H1 (cell line): ENCODE data around the gene ABHD13. TPM values are rescaled to one million over a fixed set of nuclear protein-coding genes. Genes with fewer than 3 reads are reported as not detected.
"Not testable (repeated sequence)": the region's sequence is repeated elsewhere in the genome, so short reads cannot be mapped to it uniquely, and the experiment has no call there.

Experiments used
- CTCF ChIA-PET: fragments of 300-600 bp; sonication (Branson Sonifier 250); formaldehyde crosslinking; loops from one replicate; lab custom pipeline; 2021; ENCODE audit not compliant: partially characterized antibody; lab: Charles Lee
- POLR2A ChIA-PET: fragments of 300-600 bp; sonication (Branson Sonifier 250); formaldehyde crosslinking; loops from one replicate; lab custom pipeline; 2021; ENCODE audit warnings: inconsistent platforms; ENCODE audit not compliant: partially characterized antibody; lab: Charles Lee
- DNase-seq, 2 experiments: peaks; one replicate each; pipeline versions ENCODE4 v3.0.0 to v3.0.0-alpha.2; 2010 to 2022; ENCODE audit warnings: low spot score in 2 of 2, low read depth in 1 of 2, mixed read lengths in 1 of 2
- FAIRE-seq: peaks from 2 replicates; lab custom pipeline; 2011; peaks lifted over from hg19 to GRCh38; lab: Jason Lieb, UNC
- H2AFZ ChIP-seq: 2 replicates; pipeline ENCODE4 v1.8.1; 2012; ENCODE audit warnings: low read length, inconsistent platforms
- H2AK5ac ChIP-seq: 2 replicates; pipeline ENCODE4 v1.6.1; 2013; ENCODE audit warnings: low read depth, low read length
- H2BK120ac ChIP-seq: replicated peaks from 2 replicates; pipeline ENCODE3; 2013; ENCODE audit warnings: low read depth, low read length, inconsistent platforms
- H2BK12ac ChIP-seq: 2 replicates; pipeline ENCODE4 v1.6.1; 2013; ENCODE audit warnings: low read depth, low read length
- H2BK15ac ChIP-seq: 2 replicates; pipeline ENCODE4 v1.6.1; 2013; ENCODE audit warnings: low read length
- H2BK20ac ChIP-seq: 2 replicates; pipeline ENCODE4 v1.6.1; 2013; ENCODE audit warnings: low read length
- H2BK5ac ChIP-seq: 2 replicates; pipeline ENCODE4 v1.6.1; 2013; ENCODE audit warnings: low read depth, low read length
- H3K14ac ChIP-seq: 2 replicates; pipeline ENCODE4 v1.6.1; 2013; ENCODE audit warnings: inconsistent platforms; ENCODE audit not compliant: insufficient read length
- H3K18ac ChIP-seq: 2 replicates; pipeline ENCODE4 v1.6.1; 2013; ENCODE audit warnings: low read length; ENCODE audit errors: extremely low read depth
- H3K23ac ChIP-seq: 2 replicates; pipeline ENCODE4 v1.6.1; 2013; ENCODE audit warnings: inconsistent platforms; ENCODE audit not compliant: insufficient read length
- H3K23me2 ChIP-seq: 2 replicates; pipeline ENCODE4 v1.6.1; 2013; ENCODE audit warnings: low read depth, low read length
- H3K27ac ChIP-seq: 2 replicates; pipeline ENCODE4 v1.6.1; 2011; ENCODE audit warnings: low read depth, low read length, inconsistent platforms
- H3K27me3 ChIP-seq, 4 experiments: replicated peaks in 1 of 4; 1 replicate in 1 of 4; 2 replicates in 3 of 4; pipeline versions ENCODE4 v1.6.1 to v1.8.1; 2011 to 2013; ENCODE audit warnings: low read length in 3 of 4, mild to moderate bottlenecking in 3 of 4, inconsistent platforms in 2 of 4, mixed read lengths in 2 of 4, moderate library complexity in 1 of 4; ENCODE audit not compliant: control insufficient read depth in 3 of 4, insufficient read depth in 3 of 4; ENCODE audit errors: extremely low read depth in 1 of 4
- H3K36me3 ChIP-seq, 4 experiments: 2 replicates each; pipeline versions ENCODE4 v1.6.1 to v1.8.1; 2011 to 2013; ENCODE audit warnings: mild to moderate bottlenecking in 4 of 4, low read length in 3 of 4, moderate library complexity in 2 of 4, control low read depth in 1 of 4, inconsistent platforms in 1 of 4; ENCODE audit not compliant: insufficient read depth in 4 of 4, control insufficient read depth in 2 of 4
- H3K4ac ChIP-seq: replicated peaks from 2 replicates; pipeline ENCODE3; 2013; ENCODE audit warnings: low read length, low read depth, mixed read lengths, inconsistent platforms; ENCODE audit not compliant: insufficient read length
- H3K4me1 ChIP-seq, 4 experiments: replicated peaks in 1 of 4; 1 replicate in 1 of 4; 2 replicates in 3 of 4; pipeline versions ENCODE4 v1.6.1 to v1.8.1; 2011 to 2013; ENCODE audit warnings: low read length in 3 of 4, inconsistent platforms in 2 of 4, mixed read lengths in 1 of 4; ENCODE audit not compliant: insufficient read depth in 4 of 4, control insufficient read depth in 3 of 4
- H3K4me2 ChIP-seq, 2 experiments: 2 replicates each; pipeline versions ENCODE4 v1.6.1 to v1.8.1; 2011 to 2013; ENCODE audit warnings: low read depth in 2 of 2, low read length in 2 of 2, control low read depth in 1 of 2, inconsistent platforms in 1 of 2, mild to moderate bottlenecking in 1 of 2; ENCODE audit not compliant: insufficient read depth in 1 of 2
- H3K4me3 ChIP-seq, 4 experiments: fragments of 200-600, 300-600 bp in 1 of 4; sonication (generic), shearing (Covaris generic), sonication (Bioruptor Twin) in 1 of 4; 2 replicates each; pipeline versions ENCODE4 v1.5.1 to v1.8.1; 2011 to 2016; ENCODE audit warnings: low read length in 4 of 4, low read depth in 3 of 4, control low read depth in 2 of 4, inconsistent platforms in 2 of 4, mild to moderate bottlenecking in 2 of 4, mixed read lengths in 1 of 4, moderate library complexity in 1 of 4; ENCODE audit not compliant: insufficient read depth in 2 of 4; ENCODE audit errors: extremely low read depth in 1 of 4
- H3K56ac ChIP-seq: replicated peaks from 2 replicates; pipeline ENCODE3; 2013; ENCODE audit warnings: low read depth, mild to moderate bottlenecking, mixed read lengths, low read length, inconsistent platforms; ENCODE audit not compliant: insufficient read length
- H3K79me1 ChIP-seq: 2 replicates; pipeline ENCODE4 v1.6.1; 2013; ENCODE audit warnings: low read depth, low read length, control low read depth
- H3K79me2 ChIP-seq, 2 experiments: 2 replicates each; pipeline versions ENCODE4 v1.6.1 to v1.8.1; 2012 to 2013; ENCODE audit warnings: low read length in 2 of 2, mild to moderate bottlenecking in 2 of 2, inconsistent platforms in 1 of 2; ENCODE audit not compliant: insufficient read depth in 2 of 2, control insufficient read depth in 1 of 2
- H3K9ac ChIP-seq, 4 experiments: replicated peaks in 1 of 4; 1 replicate in 1 of 4; 2 replicates in 3 of 4; pipeline versions ENCODE4 v1.6.1 to v1.8.1; 2011 to 2013; ENCODE audit warnings: low read depth in 3 of 4, low read length in 3 of 4, control low read depth in 2 of 4, mild to moderate bottlenecking in 2 of 4, moderate library complexity in 2 of 4, inconsistent platforms in 1 of 4; ENCODE audit errors: extremely low read depth in 1 of 4
- H3K9me3 ChIP-seq, 2 experiments: 2 replicates each; pipeline versions ENCODE4 v1.6.1 to v1.8.1; 2012 to 2013; ENCODE audit warnings: mild to moderate bottlenecking in 2 of 2, moderate library complexity in 2 of 2, control low read depth in 1 of 2, inconsistent platforms in 1 of 2, low read depth in 1 of 2, low read length in 1 of 2, mixed read lengths in 1 of 2; ENCODE audit not compliant: insufficient read depth in 2 of 2
- H4K20me1 ChIP-seq, 2 experiments: replicated peaks in 1 of 2; 2 replicates each; pipeline versions ENCODE3 to v1.8.1; 2011 to 2013; ENCODE audit warnings: inconsistent platforms in 2 of 2, low read length in 2 of 2, mild to moderate bottlenecking in 1 of 2; ENCODE audit not compliant: insufficient read depth in 2 of 2, control insufficient read depth in 1 of 2
- H4K5ac ChIP-seq: 2 replicates; pipeline ENCODE4 v1.6.1; 2013; ENCODE audit warnings: low read length, low read depth, mixed read lengths, inconsistent platforms; ENCODE audit not compliant: insufficient read length
- H4K8ac ChIP-seq: 2 replicates; pipeline ENCODE4 v1.8.0; 2013; ENCODE audit warnings: mild to moderate bottlenecking, moderate library complexity, low read length, inconsistent platforms; ENCODE audit not compliant: insufficient read depth; ENCODE audit errors: extremely low read depth
- H4K91ac ChIP-seq: replicated peaks from 2 replicates; pipeline ENCODE3; 2013; ENCODE audit warnings: low read length, mixed read lengths, inconsistent platforms; ENCODE audit not compliant: insufficient read length
- BACH1 ChIP-seq: IDR thresholded peaks from 2 replicates; pipeline ENCODE4 v1.6.1; 2012; ENCODE audit warnings: low read length, improper control_type of control experiment
- CREB1 ChIP-seq: IDR thresholded peaks from 2 replicates; pipeline ENCODE4 v1.6.1; 2012; ENCODE audit warnings: inconsistent platforms
- CTCF ChIP-seq, 3 experiments: IDR thresholded peaks; 1 replicate in 2 of 3; 2 replicates in 1 of 3; pipeline versions ENCODE4 v1.5.1 to v1.6.1; 2011; ENCODE audit warnings: low read length in 3 of 3, mild to moderate bottlenecking in 3 of 3, inconsistent platforms in 2 of 3, low read depth in 1 of 3, moderate library complexity in 1 of 3; ENCODE audit not compliant: insufficient read depth in 1 of 3; ENCODE audit errors: control extremely low read depth in 1 of 3
- EGR1 ChIP-seq: IDR thresholded peaks from 2 replicates; pipeline ENCODE4 v1.6.1; 2011; ENCODE audit warnings: low read depth, low read length, borderline replicate concordance
- POLR2AphosphoS5 ChIP-seq: IDR thresholded peaks from 2 replicates; pipeline ENCODE4 v1.6.1; 2011; ENCODE audit warnings: low read depth, low read length
- WGBS, 2 experiments: shearing (Covaris generic) in 1 of 2; methylation state at CpG; one replicate each; pipeline versions ENCODE4 v1.1.6 to v1.1.7; 2013 to 2015; ENCODE audit warnings: low lambda C conversion rate in 2 of 2, mixed read lengths in 2 of 2, inconsistent platforms in 1 of 2, low coverage in 1 of 2, missing lambda C conversion rate in 1 of 2; ENCODE audit not compliant: insufficient replicate concordance in 2 of 2, insufficient coverage in 1 of 2, insufficient read length in 1 of 2; ENCODE audit errors: extremely low coverage in 1 of 2, missing lambda C conversion rate in 1 of 2; 5-methylcytosine and 5-hydroxymethylcytosine counted together
- polyA plus RNA-seq, 7 experiments: library from polyadenylated mRNA; depleted of rRNA in 3 of 7; stranded (reverse) in 5 of 7; unstranded in 2 of 7; fragments of >200 nt in 5 of 7; fragments of 200-250 nt in 2 of 7; gene quantifications; 1 replicate in 5 of 7; 2 replicates in 1 of 7; 4 replicates in 1 of 7; pipeline versions ENCODE4 v1.2.1 to v1.2.3, GENCODE V29; 2011 to 2013; ENCODE audit warnings: missing spikeins in 2 of 7, mixed read lengths in 2 of 7
- total RNA-seq: library from RNA; stranded (reverse); fragmentation: NEBNext Ultra II Directional; extraction: Animal tissue kit (Norgen Biotek cat#: 25700); gene quantifications from 2 replicates; pipeline ENCODE4 v1.2.1, GENCODE V29; 2021

The ABHD13 gene
- total and polyA plus RNA-seq, 2 of the 8 experiments (the other 6 are each of a cell fraction or from before 2014, with no cell fraction given): 3.5 to 6.6 TPM

GRCh38 chr13:108215436-108215835 is 2.8 kb upstream of the ABHD13 start, which contains the start of gene LIG4 (continued):
- TF ChIP-seq CTCF (IDR thresholded peaks at IDR 0.05; ENCODE audit: control extremely low read depth in 1 of 3, insufficient read depth in 1 of 3, low read depth in 1 of 3, low read length in 3 of 3) (no peak), BACH1 (0 out of 2 replicates have a peak, but pooled peaks have one; percentile 14), CREB1 (peak; percentile 75), POLR2AphosphoS5 (peak; percentile 49; the same call in 1 of the 2 replicates), EGR1 (peak; percentile 65; the same call in 1 of the 2 replicates)

GRCh38 chr13:108217307-108218043 is 717 bp upstream of the ABHD13 start:
- 71% methylated on average over 21 of the region's 27 CpGs; no CpG with 5 or more reads in 1 of the 2 experiments for WGBS, 2 experiments
- not testable (repeated sequence) for H3K79me1 ChIP-seq, FAIRE-seq, H3K36me3 ChIP-seq, H4K20me1 ChIP-seq, H3K14ac ChIP-seq, H2BK20ac ChIP-seq, DNase-seq, H3K23me2 ChIP-seq, H4K91ac ChIP-seq, H2AK5ac ChIP-seq, H4K8ac ChIP-seq, H2BK15ac ChIP-seq, H2BK120ac ChIP-seq, H3K4me1 ChIP-seq, H3K23ac ChIP-seq, H3K4ac ChIP-seq, H3K9me3 ChIP-seq, H3K27me3 ChIP-seq
- peak overlapping the region in 3 of 4 experiments; percentile 82 to 96 (median 82); a peak in 6 of 7 replicates for H3K9ac ChIP-seq
- ChIA-PET POLR2A (interaction anchor here (1.1 kb wide), 1 partner anchor 12 kb away, joined by 4 read pairs; no protein-coding TSS in a partner anchor), CTCF (interaction anchor here (1.0 kb wide), 1 partner anchor 40 kb away, joined by 3 read pairs; no protein-coding TSS in a partner anchor)
- H3K4me2 ChIP-seq: peak overlapping the region; percentile 79 to 99
- H2AFZ ChIP-seq: peak overlapping the region; percentile 81
- 0 out of 2 replicates have a peak overlapping the region, but pooled peaks have one; percentile 27 for H2BK12ac ChIP-seq
- H3K79me2 ChIP-seq: peaks cover 3 to 38% of the 10 kb centered on the region in 2 experiments; a peak in 3 of 4 replicates
- H3K56ac ChIP-seq: peak overlapping the region; percentile 86
- peak overlapping the region; percentile 81 to 89 (median 84) for H3K4me3 ChIP-seq
- H3K18ac ChIP-seq: peak overlapping the region; percentile 84; the same call in 1 of the 2 replicates
- peak overlapping the region; percentile 80 for H4K5ac ChIP-seq
- H2BK5ac ChIP-seq: peak overlapping the region; percentile 71
- peak overlapping the region; percentile 50; the same call in 1 of the 2 replicates for H3K27ac ChIP-seq
